ENCODE data around the gene PRRC2B. TPM values are rescaled to one million over a fixed set of nuclear protein-coding genes. Genes with fewer than 3 reads are reported as not detected.

PRRC2B gene
- total and polyA plus RNA-seq, 2 of the 8 experiments (the other 6 are each of a cell fraction or from before 2014, with no cell fraction given), result 37.3 to 249 TPM

DNA sequence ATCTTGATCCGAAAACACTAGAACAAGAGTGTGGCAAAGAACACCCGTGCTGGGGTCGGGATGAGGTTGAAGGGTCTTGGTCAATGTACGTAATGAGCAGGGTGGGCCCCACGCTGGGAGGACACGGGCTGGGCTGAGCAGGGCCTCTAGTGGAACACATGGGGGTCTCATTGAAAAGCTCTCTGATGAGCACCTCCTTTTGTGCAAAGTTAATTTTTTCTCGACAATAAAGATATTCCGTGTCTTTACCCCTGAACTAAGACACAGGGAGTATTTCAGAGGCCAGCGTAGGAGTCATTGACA, 129.2 kb downstream of the PRRC2B start:
- H2BK12ac ChIP-seq (ENCODE audit: low read depth, low read length), result no peak overlapping the region
- WGBS, 2 experiments (ENCODE audit: extremely low coverage in 1 of 2, insufficient coverage in 1 of 2, insufficient read length in 1 of 2, insufficient replicate concordance in 2 of 2, low coverage in 1 of 2, low lambda C conversion rate in 2 of 2, missing lambda C conversion rate in 1 of 2), result 94% methylated on average over 9 of the region's 9 CpGs; no CpG with 5 or more reads in 1 of the 2 experiments
- no peak for FAIRE-seq
- TF ChIP-seq RNF2 (IDR thresholded peaks at IDR 0.05; ENCODE audit: borderline replicate concordance, low read depth, low read length, missing control alignments, poor library complexity, severe bottlenecking) (no peak), ZNF274 (IDR thresholded peaks at IDR 0.05; ENCODE audit: borderline replicate concordance, extremely low read depth, low read length) (no peak), BCL11A (IDR thresholded peaks at IDR 0.05; ENCODE audit: low read depth in 2 of 2, low read length in 2 of 2) (no peak), RFX5 (IDR thresholded peaks at IDR 0.05; ENCODE audit: borderline replicate concordance, low read depth, low read length) (no peak), KDM4A (IDR thresholded peaks at IDR 0.05; ENCODE audit: low read depth, low read length, severe bottlenecking) (no peak), SUZ12 (IDR thresholded peaks at IDR 0.05; ENCODE audit: low read length) (no peak), FOSL1 (IDR thresholded peaks at IDR 0.05; ENCODE audit: insufficient read depth, low read depth, low read length) (no peak), TCF12 (IDR thresholded peaks at IDR 0.05; ENCODE audit: low read depth, low read length) (no peak)

More for the DNA sequence above, 129.2 kb downstream of the PRRC2B start:
- Histone ChIP-seq H3K79me2 (ENCODE audit: control insufficient read depth in 1 of 2, insufficient read depth in 2 of 2, low read length in 2 of 2) (no peaks in the 10 kb centered on the region), H2BK5ac (ENCODE audit: low read depth, low read length) (no peak overlapping the region), H4K5ac (ENCODE audit: insufficient read length, low read depth, low read length) (no peak overlapping the region), H3K9me3 (ENCODE audit: insufficient read depth in 2 of 2, low read depth in 1 of 2, low read length in 1 of 2) (no peaks in the 10 kb centered on the region), H3K27ac (ENCODE audit: low read depth, low read length) (no peak overlapping the region), H2AK5ac (ENCODE audit: low read depth, low read length) (no peak overlapping the region), H2BK20ac (ENCODE audit: low read length) (no peak overlapping the region), H4K8ac (ENCODE audit: extremely low read depth, insufficient read depth, low read length) (no peak overlapping the region), H3K4me3 (ENCODE audit: extremely low read depth in 1 of 4, insufficient read depth in 2 of 4, low read depth in 3 of 4, low read length in 4 of 4) (no peak overlapping the region), H3K4me2 (ENCODE audit: insufficient read depth in 1 of 2, low read depth in 2 of 2, low read length in 2 of 2) (no peak overlapping the region), H4K20me1 (replicated peaks in 1 of 2; ENCODE audit: control insufficient read depth in 1 of 2, insufficient read depth in 2 of 2, low read length in 2 of 2) (peaks cover 5% of the 10 kb centered on the region in 2 experiments), H3K14ac (ENCODE audit: insufficient read length) (no peak overlapping the region), H3K4ac (replicated peaks; ENCODE audit: insufficient read length, low read depth, low read length) (no peak overlapping the region), H2BK120ac (replicated peaks; ENCODE audit: low read depth, low read length) (no peak overlapping the region), H3K4me1 (replicated peaks in 1 of 4; ENCODE audit: control insufficient read depth in 3 of 4, insufficient read depth in 4 of 4, low read length in 3 of 4) (no peaks in the 10 kb centered on the region), H3K36me3 (ENCODE audit: control insufficient read depth in 2 of 4, insufficient read depth in 4 of 4, low read length in 3 of 4) (peaks cover 12 to 76% (median 46%) of the 10 kb centered on the region in 4 experiments), H4K91ac (replicated peaks; ENCODE audit: insufficient read length, low read length) (no peak overlapping the region), H3K9ac (replicated peaks in 1 of 4; ENCODE audit: extremely low read depth in 1 of 4, low read depth in 3 of 4, low read length in 3 of 4) (no peak overlapping the region), H3K56ac (replicated peaks; ENCODE audit: insufficient read length, low read depth, low read length) (no peak overlapping the region), H3K23ac (ENCODE audit: insufficient read length) (no peak overlapping the region), H3K79me1 (ENCODE audit: low read depth, low read length) (no peaks in the 10 kb centered on the region), H3K27me3 (replicated peaks in 1 of 4; ENCODE audit: control insufficient read depth in 3 of 4, extremely low read depth in 1 of 4, insufficient read depth in 3 of 4, low read length in 3 of 4) (no peaks in the 10 kb centered on the region), H2BK15ac (ENCODE audit: low read length) (no peak overlapping the region), H3K18ac (ENCODE audit: extremely low read depth, low read length) (no peak overlapping the region), H3K23me2 (ENCODE audit: low read depth, low read length) (no peaks in the 10 kb centered on the region), H2AFZ (ENCODE audit: low read length) (no peak overlapping the region)
- POLR2A ChIA-PET (ENCODE audit: partially characterized antibody), result interaction anchor here (0.7 to 2.9 kb wide), 8 partner anchors 10 to 361 kb away, joined by 3 to 24 read pairs (median 3); no protein-coding TSS in a partner anchor
- no peak for DNase-seq (ENCODE audit: low read depth in 1 of 2, low spot score in 2 of 2)
- CTCF ChIA-PET (ENCODE audit: partially characterized antibody), result interaction anchor here (0.8 to 1.1 kb wide), 2 partner anchors 39 to 214 kb away, joined by 3 read pairs; no protein-coding TSS in a partner anchor

Measured in H1 (cell line).